CD14-positive monocyte (primary cell): ENCODE results near the gene SORBS1. TPM values are rescaled to one million over a fixed set of nuclear protein-coding genes. Genes with fewer than 3 reads are reported as not detected.

Source experiments
- DNase-seq, 3 donors: peaks; one replicate each; pipeline ENCODE4 v3.0.0-alpha.2; 2011 to 2022
- H2AFZ ChIP-seq: 2 replicates; pipeline ENCODE4 v1.6.0; 2012; ENCODE audit warnings: mild to moderate bottlenecking, low read depth, low read length, inconsistent platforms; ENCODE audit not compliant: insufficient read depth, poor library complexity, severe bottlenecking
- H3K27ac ChIP-seq, 2 donors: 1 replicate in 1 of 2; 2 replicates in 1 of 2; pipeline ENCODE4 v1.5.1; 2012 to 2013; ENCODE audit warnings: low read length in 2 of 2, control low read depth in 1 of 2, inconsistent platforms in 1 of 2, low read depth in 1 of 2, mild to moderate bottlenecking in 1 of 2
- H3K27me3 ChIP-seq, 2 donors: one replicate each; pipeline versions ENCODE4 v1.6.0 to v1.6.1; 2011 to 2013; ENCODE audit warnings: low read length in 2 of 2; ENCODE audit not compliant: control insufficient read depth in 2 of 2, insufficient read depth in 2 of 2
- H3K36me3 ChIP-seq, 2 donors: replicated peaks in 1 of 2; 1 replicate in 1 of 2; 2 replicates in 1 of 2; pipeline versions ENCODE4 v1.5.1 to v1.6.1; 2012 to 2013; ENCODE audit warnings: low read length in 2 of 2, control low read depth in 1 of 2, inconsistent platforms in 1 of 2, mild to moderate bottlenecking in 1 of 2; ENCODE audit not compliant: insufficient read depth in 2 of 2, control insufficient read depth in 1 of 2
- H3K4me1 ChIP-seq, 2 donors: 1 replicate in 1 of 2; 2 replicates in 1 of 2; pipeline versions ENCODE4 v1.5.1 to v1.6.1; 2012 to 2013; ENCODE audit warnings: low read length in 2 of 2, control low read depth in 1 of 2, inconsistent platforms in 1 of 2, mild to moderate bottlenecking in 1 of 2, moderate library complexity in 1 of 2; ENCODE audit not compliant: insufficient read depth in 2 of 2, control insufficient read depth in 1 of 2
- H3K4me2 ChIP-seq: replicated peaks from 2 replicates; pipeline ENCODE3; 2012; ENCODE audit warnings: low read length, moderate library complexity, mild to moderate bottlenecking; ENCODE audit not compliant: poor library complexity, severe bottlenecking; ENCODE audit errors: extremely low read depth
- H3K4me3 ChIP-seq, 3 experiments: fragments of 200-600 bp in 1 of 3; sonication (generic) in 1 of 3; replicated peaks in 1 of 3; 1 replicate in 2 of 3; 2 replicates in 1 of 3; pipeline ENCODE4 v1.5.1; 2011 to 2013; ENCODE audit warnings: low read length in 3 of 3, mild to moderate bottlenecking in 3 of 3, control low read depth in 2 of 3, low read depth in 2 of 3, inconsistent platforms in 1 of 3, moderate library complexity in 1 of 3
- H3K79me2 ChIP-seq: 2 replicates; pipeline ENCODE4 v1.6.0; 2012; ENCODE audit warnings: mild to moderate bottlenecking, control low read depth, inconsistent platforms, low read length, moderate library complexity; ENCODE audit not compliant: insufficient read depth
- H3K9ac ChIP-seq: 2 replicates; pipeline ENCODE4 v1.6.0; 2017; ENCODE audit warnings: low read length, mild to moderate bottlenecking; ENCODE audit not compliant: insufficient read depth, poor library complexity, severe bottlenecking
- H3K9me3 ChIP-seq, 2 donors: replicated peaks in 1 of 2; 1 replicate in 1 of 2; 2 replicates in 1 of 2; pipeline versions ENCODE4 v1.5.1 to v1.6.1; 2012 to 2013; ENCODE audit warnings: low read length in 2 of 2, control low read depth in 1 of 2; ENCODE audit not compliant: control insufficient read depth in 1 of 2, insufficient read depth in 1 of 2
- H4K20me1 ChIP-seq: 2 replicates; pipeline ENCODE4 v1.6.0; 2012; ENCODE audit warnings: mild to moderate bottlenecking, low read length, control low read depth, moderate library complexity; ENCODE audit not compliant: insufficient read depth
- H3K27ac Mint-ChIP-seq, 7 donors: one replicate each; pipeline ENCODE4 v1.8.0; 2020; ENCODE audit warnings: mild to moderate bottlenecking in 7 of 7, mixed read lengths in 7 of 7, moderate library complexity in 6 of 7, inconsistent platforms in 2 of 7
- H3K27me3 Mint-ChIP-seq, 3 donors: one replicate each; pipeline ENCODE4 v1.8.0; 2021 to 2022; ENCODE audit warnings: low read depth in 3 of 3, mild to moderate bottlenecking in 3 of 3, mixed read lengths in 3 of 3, moderate library complexity in 3 of 3, inconsistent platforms in 1 of 3
- H3K36me3 Mint-ChIP-seq, 2 donors: one replicate each; pipeline ENCODE4 v1.8.0; 2020; ENCODE audit warnings: mixed read lengths in 2 of 2, inconsistent platforms in 1 of 2, mild to moderate bottlenecking in 1 of 2
- H3K4me1 Mint-ChIP-seq: one replicate; pipeline ENCODE4 v1.8.0; 2020; ENCODE audit warnings: mild to moderate bottlenecking, mixed read lengths
- H3K4me3 Mint-ChIP-seq, 2 donors: one replicate each; pipeline ENCODE4 v1.8.0; 2020; ENCODE audit warnings: mild to moderate bottlenecking in 2 of 2, mixed read lengths in 2 of 2, moderate library complexity in 1 of 2
- H3K9me3 Mint-ChIP-seq, 7 donors: one replicate each; pipeline ENCODE4 v1.8.0; 2020 to 2022; ENCODE audit warnings: mixed read lengths in 7 of 7, mild to moderate bottlenecking in 6 of 7, moderate library complexity in 6 of 7, inconsistent platforms in 2 of 7
- WGBS: methylation state at CpG from one replicate; pipeline ENCODE4 v1.1.5; 2013; ENCODE audit warnings: missing lambda C conversion rate; ENCODE audit not compliant: insufficient coverage; 5-methylcytosine and 5-hydroxymethylcytosine counted together
- intact Hi-C, 2 donors: fragments of 100-400 bp; cut with micrococcal nuclease; formaldehyde crosslinking; loops; one replicate each; pipeline versions ENCODE4 v1.15.0 to v1.15.1; 2023
- polyA plus RNA-seq, 3 donors: library from polyadenylated mRNA; depleted of rRNA in 1 of 3; unstranded in 2 of 3; stranded (reverse) in 1 of 3; fragments of 300-500 nt in 2 of 3; fragments of >200 nt in 1 of 3; fragmentation: Illumina TruSeq in 2 of 3; gene quantifications; 1 replicate in 2 of 3; 2 replicates in 1 of 3; pipeline ENCODE4 v1.2.3, GENCODE V29; 2012 to 2021
- TF ChIP-seq, protein P1 (sequence below): fragments of 200-600 bp; IDR thresholded peaks from one replicate; pipeline ENCODE4 v1.8.0; 2022; ENCODE audit warnings: antibody characterized with exemption, mild to moderate bottlenecking

SORBS1 gene
- polyA plus RNA-seq, 3 donors = 0.08 to 0.15 TPM; not detected in 1

DNA sequence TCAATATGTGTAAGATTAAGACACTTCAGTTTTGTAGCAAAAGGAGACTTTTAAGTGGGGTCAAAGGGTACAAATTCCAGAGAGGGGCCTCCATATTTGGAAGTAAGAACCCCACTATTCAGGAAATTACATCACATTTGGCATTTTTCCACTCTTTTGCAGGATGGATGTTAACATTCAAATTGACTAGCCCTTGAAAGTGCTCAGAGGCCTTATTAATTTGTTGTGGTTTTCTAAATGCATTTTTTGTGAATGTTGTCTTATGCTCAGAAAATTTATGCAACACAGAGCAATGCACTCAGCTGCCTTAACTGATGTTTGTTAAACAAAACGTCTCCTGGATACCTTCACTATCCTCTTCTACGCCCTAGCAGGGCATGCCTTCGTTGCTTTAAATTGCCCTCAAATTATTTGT is 219.4 kb downstream of the SORBS1 start:
- Histone ChIP-seq H3K27ac (no peak overlapping the region), H3K4me3 (no peak overlapping the region), H3K9ac (no peak overlapping the region), H3K36me3 (no peaks in the 10 kb centered on the region), H3K79me2 (no peaks in the 10 kb centered on the region), H3K4me2 (no peak overlapping the region), H3K4me1 (no peaks in the 10 kb centered on the region), H3K27me3 (no peaks in the 10 kb centered on the region), H4K20me1 (no peaks in the 10 kb centered on the region), H3K9me3 (no peaks in the 10 kb centered on the region), H2AFZ (no peak overlapping the region)
- intact Hi-C loops = no loop called here
- Mint-ChIP-seq H3K36me3 (no peaks in the 10 kb centered on the region), H3K27me3 (peaks cover 0 to 2% (median 0%) of the 10 kb centered on the region in 3 donors), H3K4me3 (no peak overlapping the region), H3K9me3 (no peaks in the 10 kb centered on the region), H3K4me1 (no peaks in the 10 kb centered on the region), H3K27ac (no peak overlapping the region)
- TF ChIP-seq, protein P1, sequence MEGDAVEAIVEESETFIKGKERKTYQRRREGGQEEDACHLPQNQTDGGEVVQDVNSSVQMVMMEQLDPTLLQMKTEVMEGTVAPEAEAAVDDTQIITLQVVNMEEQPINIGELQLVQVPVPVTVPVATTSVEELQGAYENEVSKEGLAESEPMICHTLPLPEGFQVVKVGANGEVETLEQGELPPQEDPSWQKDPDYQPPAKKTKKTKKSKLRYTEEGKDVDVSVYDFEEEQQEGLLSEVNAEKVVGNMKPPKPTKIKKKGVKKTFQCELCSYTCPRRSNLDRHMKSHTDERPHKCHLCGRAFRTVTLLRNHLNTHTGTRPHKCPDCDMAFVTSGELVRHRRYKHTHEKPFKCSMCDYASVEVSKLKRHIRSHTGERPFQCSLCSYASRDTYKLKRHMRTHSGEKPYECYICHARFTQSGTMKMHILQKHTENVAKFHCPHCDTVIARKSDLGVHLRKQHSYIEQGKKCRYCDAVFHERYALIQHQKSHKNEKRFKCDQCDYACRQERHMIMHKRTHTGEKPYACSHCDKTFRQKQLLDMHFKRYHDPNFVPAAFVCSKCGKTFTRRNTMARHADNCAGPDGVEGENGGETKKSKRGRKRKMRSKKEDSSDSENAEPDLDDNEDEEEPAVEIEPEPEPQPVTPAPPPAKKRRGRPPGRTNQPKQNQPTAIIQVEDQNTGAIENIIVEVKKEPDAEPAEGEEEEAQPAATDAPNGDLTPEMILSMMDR = no peak
- no CpG with 5 or more reads among the region's 3 CpGs for WGBS
- no peak for DNase-seq

DNA sequence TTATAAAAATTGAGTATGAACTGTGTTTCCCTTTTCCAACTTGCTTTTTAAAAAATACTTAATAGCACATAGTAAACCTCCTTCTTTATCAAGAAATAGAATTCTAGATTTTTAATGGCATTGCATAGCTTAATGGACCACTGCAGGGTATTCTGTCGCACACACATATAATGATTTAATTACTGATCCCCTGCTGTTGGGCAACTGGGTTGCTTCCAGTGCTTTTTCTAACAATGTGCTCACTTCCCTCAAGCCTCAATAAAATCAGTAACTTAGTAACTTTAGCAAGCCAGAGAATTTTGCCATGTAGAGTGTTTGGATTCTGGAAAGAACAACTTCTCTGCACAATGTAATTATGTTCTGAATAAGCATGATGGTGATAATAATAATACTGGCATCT is 221.3 kb downstream of the SORBS1 start:
- intact Hi-C loops = no loop called here
- Histone ChIP-seq H3K9me3 (no peaks in the 10 kb centered on the region), H3K27ac (no peak overlapping the region), H3K9ac (no peak overlapping the region), H3K27me3 (no peaks in the 10 kb centered on the region), H2AFZ (no peak overlapping the region), H3K4me1 (no peaks in the 10 kb centered on the region), H3K4me2 (no peak overlapping the region), H3K79me2 (no peaks in the 10 kb centered on the region), H3K36me3 (no peaks in the 10 kb centered on the region), H4K20me1 (no peaks in the 10 kb centered on the region), H3K4me3 (no peak overlapping the region)
- peaks cover 0 to 2% (median 2%) of the 10 kb centered on the region in 3 donors for H3K27me3 Mint-ChIP-seq
- H3K4me3 Mint-ChIP-seq = no peak overlapping the region
- no peaks in the 10 kb centered on the region for H3K9me3 Mint-ChIP-seq
- no peaks in the 10 kb centered on the region for H3K4me1 Mint-ChIP-seq
- no CpG with 5 or more reads among the region's 1 CpG for whole genome bisulfite sequencing
- no peaks in the 10 kb centered on the region for H3K36me3 Mint-ChIP-seq
- H3K27ac Mint-ChIP-seq = no peak overlapping the region
- TF ChIP-seq, protein P1 = no peak
- no peak for DNase-seq
